GM10248 (cell line): ENCODE measurements around the gene PRDM1.

Source experiments
- CTCF ChIA-PET: fragments of 300-600 bp; sonication (Branson Sonifier 250); formaldehyde crosslinking; extraction: SDS; loops from one replicate; lab custom pipeline; 2021; ENCODE audit warnings: antibody characterized with exemption; lab: Yijun Ruan, JAX
- POLR2A ChIA-PET: fragments of 350-650 bp; sonication (Branson Sonifier 250); formaldehyde crosslinking; extraction: SDS; loops from one replicate; lab custom pipeline; 2020; ENCODE audit warnings: antibody characterized with exemption; lab: Yijun Ruan, JAX
- DNase-seq: peaks from one replicate; pipeline ENCODE4 v3.0.0; 2012; ENCODE audit errors: extremely low spot score
- TF ChIP-seq, protein P1 (sequence below): IDR thresholded peaks from 2 replicates; pipeline ENCODE4 v1.5.1; 2012; ENCODE audit warnings: mild to moderate bottlenecking, low read depth; ENCODE audit errors: extremely low read depth, missing control alignments, control extremely low read depth

The PRDM1 gene

GRCh38 chr6:106156863-106157262 is 70.7 kb downstream of the PRDM1 start:
- TF ChIP-seq, protein P1, sequence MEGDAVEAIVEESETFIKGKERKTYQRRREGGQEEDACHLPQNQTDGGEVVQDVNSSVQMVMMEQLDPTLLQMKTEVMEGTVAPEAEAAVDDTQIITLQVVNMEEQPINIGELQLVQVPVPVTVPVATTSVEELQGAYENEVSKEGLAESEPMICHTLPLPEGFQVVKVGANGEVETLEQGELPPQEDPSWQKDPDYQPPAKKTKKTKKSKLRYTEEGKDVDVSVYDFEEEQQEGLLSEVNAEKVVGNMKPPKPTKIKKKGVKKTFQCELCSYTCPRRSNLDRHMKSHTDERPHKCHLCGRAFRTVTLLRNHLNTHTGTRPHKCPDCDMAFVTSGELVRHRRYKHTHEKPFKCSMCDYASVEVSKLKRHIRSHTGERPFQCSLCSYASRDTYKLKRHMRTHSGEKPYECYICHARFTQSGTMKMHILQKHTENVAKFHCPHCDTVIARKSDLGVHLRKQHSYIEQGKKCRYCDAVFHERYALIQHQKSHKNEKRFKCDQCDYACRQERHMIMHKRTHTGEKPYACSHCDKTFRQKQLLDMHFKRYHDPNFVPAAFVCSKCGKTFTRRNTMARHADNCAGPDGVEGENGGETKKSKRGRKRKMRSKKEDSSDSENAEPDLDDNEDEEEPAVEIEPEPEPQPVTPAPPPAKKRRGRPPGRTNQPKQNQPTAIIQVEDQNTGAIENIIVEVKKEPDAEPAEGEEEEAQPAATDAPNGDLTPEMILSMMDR = no peak
- DNase-seq = no peak
- ChIA-PET POLR2A (no interaction called here), CTCF (interaction anchor here (1.1 to 3.2 kb wide), 4 partner anchors 10 to 66 kb away, joined by 3 to 22 read pairs (median 8); no protein-coding TSS in a partner anchor)

- ChIA-PET CTCF (interaction anchor here (0.7 kb wide), 1 partner anchor 727 kb away, joined by 3 read pairs; no protein-coding TSS in a partner anchor), POLR2A (no interaction called here)
- TF ChIP-seq, protein P1 = no peak
- DNase-seq = no peak
These were observed 72.7 kb downstream of the PRDM1 start for GRCh38 chr6:106158816-106159215.
